ENCODE results near the gene GNPNAT1. TPM values are rescaled to one million over a fixed set of nuclear protein-coding genes. Genes with fewer than 3 reads are reported as not detected.

Gene GNPNAT1
- total RNA-seq: 10 to 100 TPM; 13.1 to 21.2 (median 18.7) TPM

GRCh38 chr14:52791223-52792096 is at the start of gene GNPNAT1:
Gene GNPNAT1, minus strand, starts transcription at chr14:52791607. Its CDS starts 6,957 bp downstream, at chr14:52784650.
- intact Hi-C loops (cut with DNase I; ENCODE audit: low total_unique reads): no loop called here
- no peaks in the 10 kb centered on the region for H3K36me3 ChIP-seq
- H3K27me3 ChIP-seq: no peaks in the 10 kb centered on the region
- TF ChIP-seq POLR2AphosphoS5 (IDR thresholded peaks at IDR 0.05): peak; percentile 3 to 59 (median 27)
- TF ChIP-seq POLR2A (IDR thresholded peaks at IDR 0.05): no peak
- peak; percentile 70 to 79 for DNase-seq (ENCODE audit: low spot score in 2 of 2)
- H3K9me3 ChIP-seq: no peaks in the 10 kb centered on the region
- H3K4me3 ChIP-seq: peak within 1 kb of the TSS; percentile 73 to 87 (median 78)
- no peaks in the 10 kb centered on the region for H3K4me1 ChIP-seq
- peak within 1 kb of the TSS; percentile 91 to 96 for H3K27ac ChIP-seq

GRCh38 chr14:52840877-52841276 is 49.5 kb upstream of the GNPNAT1 start:
- Histone ChIP-seq H3K27ac (no peak overlapping the region), H3K27me3 (no peaks in the 10 kb centered on the region), H3K9me3 (no peaks in the 10 kb centered on the region), H3K4me3 (no peak overlapping the region), H3K4me1 (no peaks in the 10 kb centered on the region), H3K36me3 (no peaks in the 10 kb centered on the region)
- TF ChIP-seq CTCF (IDR thresholded peaks at IDR 0.05) (no peak), POLR2AphosphoS5 (IDR thresholded peaks at IDR 0.05) (no peak), POLR2A (IDR thresholded peaks at IDR 0.05) (no peak)
- DNase-seq (ENCODE audit: low spot score in 2 of 2): no peak
- intact Hi-C loops (cut with DNase I; ENCODE audit: low total_unique reads): no loop called here

GRCh38 chr14:52837451-52837850 is 46.0 kb upstream of the GNPNAT1 start:
- no peaks in the 10 kb centered on the region for H3K9me3 ChIP-seq
- H3K4me3 ChIP-seq: no peak overlapping the region
- no peaks in the 10 kb centered on the region for H3K27me3 ChIP-seq
- no peak overlapping the region for H3K27ac ChIP-seq
- intact Hi-C loops (cut with DNase I; ENCODE audit: low total_unique reads): loop anchor here (10.0 kb wide), 1 partner anchor 117 kb away; the partner anchor contains the start of gene FERMT2
- DNase-seq (ENCODE audit: low spot score in 2 of 2): no peak
- no peaks in the 10 kb centered on the region for H3K36me3 ChIP-seq
- H3K4me1 ChIP-seq: no peaks in the 10 kb centered on the region
- TF ChIP-seq POLR2AphosphoS5 (IDR thresholded peaks at IDR 0.05): no peak
- TF ChIP-seq POLR2A (IDR thresholded peaks at IDR 0.05): no peak
- TF ChIP-seq CTCF (IDR thresholded peaks at IDR 0.05): no peak

- intact Hi-C loops (cut with DNase I; ENCODE audit: low total_unique reads): loop anchor here (10.0 kb wide), 1 partner anchor 119 kb away; the partner anchor contains the start of gene FERMT2
- H3K27me3 ChIP-seq: no peaks in the 10 kb centered on the region
- no peaks in the 10 kb centered on the region for H3K36me3 ChIP-seq
- DNase-seq (ENCODE audit: low spot score in 2 of 2): no peak
- TF ChIP-seq POLR2AphosphoS5 (IDR thresholded peaks at IDR 0.05): no peak
- TF ChIP-seq POLR2A (IDR thresholded peaks at IDR 0.05): no peak
- no peak for TF ChIP-seq CTCF (IDR thresholded peaks at IDR 0.05)
- H3K9me3 ChIP-seq: no peaks in the 10 kb centered on the region
- no peak overlapping the region for H3K27ac ChIP-seq
- H3K4me1 ChIP-seq: no peaks in the 10 kb centered on the region
- H3K4me3 ChIP-seq: no peak overlapping the region
These were observed 44.7 kb upstream of the GNPNAT1 start for GRCh38 chr14:52836063-52836462.

- Histone ChIP-seq H3K27ac (no peak overlapping the region), H3K4me1 (no peaks in the 10 kb centered on the region), H3K27me3 (no peaks in the 10 kb centered on the region), H3K4me3 (no peak overlapping the region), H3K9me3 (no peaks in the 10 kb centered on the region), H3K36me3 (no peaks in the 10 kb centered on the region)
- intact Hi-C loops (cut with DNase I; ENCODE audit: low total_unique reads): loop anchor here (10.0 kb wide), 1 partner anchor 119 kb away; the partner anchor contains the start of gene FERMT2
- TF ChIP-seq POLR2A (IDR thresholded peaks at IDR 0.05) (no peak), CTCF (IDR thresholded peaks at IDR 0.05) (no peak), POLR2AphosphoS5 (IDR thresholded peaks at IDR 0.05) (no peak)
- DNase-seq (ENCODE audit: low spot score in 2 of 2): no peak
These were observed 43.9 kb upstream of the GNPNAT1 start for GRCh38 chr14:52835122-52835903.
